ENCODE results near the gene CD300LF. TPM values are rescaled to one million over a fixed set of nuclear protein-coding genes. Genes with fewer than 3 reads are reported as not detected.

The CD300LF gene
- total and polyA plus RNA-seq, 12 donors, result 0.33 to 6.3 (median 1.3) TPM; not detected in 1

- H3K36me3 ChIP-seq (replicated peaks in 1 of 2), result no peaks in the 10 kb centered on the region
- no peak overlapping the region for H3K27ac ChIP-seq
- H3K9me3 ChIP-seq (replicated peaks in 1 of 3), result no peaks in the 10 kb centered on the region
- no peaks in the 10 kb centered on the region for H3K27me3 ChIP-seq
- no peak for DNase-seq
- 89 to 93% (median 91%) methylated on average over 4 of the region's 4 CpGs for WGBS, 4 donors
- TF ChIP-seq POLR2A (IDR thresholded peaks at IDR 0.05), result no peak
- TF ChIP-seq, protein P1, sequence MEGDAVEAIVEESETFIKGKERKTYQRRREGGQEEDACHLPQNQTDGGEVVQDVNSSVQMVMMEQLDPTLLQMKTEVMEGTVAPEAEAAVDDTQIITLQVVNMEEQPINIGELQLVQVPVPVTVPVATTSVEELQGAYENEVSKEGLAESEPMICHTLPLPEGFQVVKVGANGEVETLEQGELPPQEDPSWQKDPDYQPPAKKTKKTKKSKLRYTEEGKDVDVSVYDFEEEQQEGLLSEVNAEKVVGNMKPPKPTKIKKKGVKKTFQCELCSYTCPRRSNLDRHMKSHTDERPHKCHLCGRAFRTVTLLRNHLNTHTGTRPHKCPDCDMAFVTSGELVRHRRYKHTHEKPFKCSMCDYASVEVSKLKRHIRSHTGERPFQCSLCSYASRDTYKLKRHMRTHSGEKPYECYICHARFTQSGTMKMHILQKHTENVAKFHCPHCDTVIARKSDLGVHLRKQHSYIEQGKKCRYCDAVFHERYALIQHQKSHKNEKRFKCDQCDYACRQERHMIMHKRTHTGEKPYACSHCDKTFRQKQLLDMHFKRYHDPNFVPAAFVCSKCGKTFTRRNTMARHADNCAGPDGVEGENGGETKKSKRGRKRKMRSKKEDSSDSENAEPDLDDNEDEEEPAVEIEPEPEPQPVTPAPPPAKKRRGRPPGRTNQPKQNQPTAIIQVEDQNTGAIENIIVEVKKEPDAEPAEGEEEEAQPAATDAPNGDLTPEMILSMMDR (IDR thresholded peaks at IDR 0.05), result no peak
- intact Hi-C loops (cut with DNase I), result no loop called here
- H3K4me3 ChIP-seq, result no peak overlapping the region
- H3K4me1 ChIP-seq (replicated peaks in 1 of 2), result no peaks in the 10 kb centered on the region
Measured at GRCh38 chr17:74720506-74720905, 7.8 kb upstream of the CD300LF start.

- Histone ChIP-seq H3K4me1 (replicated peaks in 1 of 2) (no peaks in the 10 kb centered on the region), H3K27me3 (no peaks in the 10 kb centered on the region), H3K9me3 (replicated peaks in 1 of 3) (no peaks in the 10 kb centered on the region), H3K36me3 (replicated peaks in 1 of 2) (no peaks in the 10 kb centered on the region), H3K27ac (no peak overlapping the region), H3K4me3 (no peak overlapping the region)
- TF ChIP-seq, protein P1 (IDR thresholded peaks at IDR 0.05), result no peak
- no peak for TF ChIP-seq POLR2A (IDR thresholded peaks at IDR 0.05)
- intact Hi-C loops (cut with DNase I), result no loop called here
- WGBS, 4 donors, result 37 to 70% (median 62%) methylated on average over 4 of the region's 4 CpGs
- DNase-seq, result no peak
Measured at GRCh38 chr17:74715144-74715543, 2.4 kb upstream of the CD300LF start.

DNA sequence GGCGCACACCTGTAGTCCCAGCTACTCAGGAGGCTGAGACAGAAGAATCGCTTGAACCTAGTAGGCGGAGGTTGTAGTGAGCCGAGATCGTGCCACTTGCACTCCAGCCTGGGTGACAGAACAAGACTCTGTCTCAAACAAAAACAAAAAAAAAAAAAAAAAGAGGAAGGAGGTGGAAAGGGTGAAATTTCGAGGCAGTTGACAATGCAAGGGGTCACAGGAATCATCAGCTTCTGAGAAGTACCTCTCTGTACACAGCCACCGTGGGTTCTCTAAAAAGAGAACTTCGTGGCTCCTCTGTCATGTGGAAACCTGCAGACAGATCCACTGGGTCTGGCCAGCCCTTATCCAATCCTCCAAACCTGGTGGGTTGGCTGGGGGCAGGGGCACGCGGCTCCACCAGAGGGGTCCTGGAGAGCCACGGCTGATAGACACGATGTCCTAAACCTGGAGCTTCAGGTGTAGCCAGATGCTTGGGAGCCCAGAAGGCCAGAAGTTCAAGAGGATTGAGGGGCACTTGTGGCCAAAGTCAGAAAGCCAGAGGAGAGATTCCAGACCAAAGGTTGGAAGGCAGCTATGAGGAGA, 540 bp upstream of the CD300LF start:
- TF ChIP-seq POLR2A (IDR thresholded peaks at IDR 0.05), result no peak
- TF ChIP-seq, protein P1 (IDR thresholded peaks at IDR 0.05), result no peak
- DNase-seq, result no peak
- WGBS, 4 donors, result 71 to 84% (median 78%) methylated on average over 12 of the region's 12 CpGs
- no peaks in the 10 kb centered on the region for H3K36me3 ChIP-seq (replicated peaks in 1 of 2)
- peak overlapping the region in 1 of 5 donors; percentile 66 for H3K27ac ChIP-seq
- H3K4me3 ChIP-seq, result no peak overlapping the region
- H3K27me3 ChIP-seq, result no peaks in the 10 kb centered on the region
- intact Hi-C loops (cut with DNase I), result no loop called here
- H3K4me1 ChIP-seq (replicated peaks in 1 of 2), result no peaks in the 10 kb centered on the region
- no peaks in the 10 kb centered on the region for H3K9me3 ChIP-seq (replicated peaks in 1 of 3)

DNA sequence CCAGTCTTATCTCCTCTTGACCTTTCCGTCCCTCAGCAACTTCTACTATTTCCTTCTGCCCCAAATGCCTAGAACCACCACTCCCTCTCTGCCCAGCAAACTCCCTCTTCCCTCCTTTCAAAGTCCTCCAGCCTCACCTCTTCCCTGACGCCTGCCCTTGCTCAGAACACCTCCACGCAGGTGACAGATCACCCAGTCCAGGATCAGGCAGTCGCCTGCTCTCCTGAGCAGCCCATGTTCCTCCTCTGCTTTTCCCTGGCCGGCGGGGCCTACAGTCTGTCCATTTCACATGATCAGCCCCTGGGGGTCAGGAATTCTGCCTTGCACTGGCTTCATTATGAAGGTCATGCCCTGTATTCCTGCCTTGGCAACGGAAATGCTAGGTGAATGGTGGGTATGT, 422 bp downstream of the CD300LF start:
- H3K27me3 ChIP-seq, result no peaks in the 10 kb centered on the region
- TF ChIP-seq, protein P1 (IDR thresholded peaks at IDR 0.05), result no peak
- TF ChIP-seq POLR2A (IDR thresholded peaks at IDR 0.05), result no peak
- WGBS, 4 donors, result 54 to 75% (median 57%) methylated on average over 7 of the region's 7 CpGs
- H3K4me1 ChIP-seq (replicated peaks in 1 of 2), result no peaks in the 10 kb centered on the region
- no peaks in the 10 kb centered on the region for H3K9me3 ChIP-seq (replicated peaks in 1 of 3)
- intact Hi-C loops (cut with DNase I), result no loop called here
- peak overlapping the region in 1 of 5 donors; percentile 66 for H3K27ac ChIP-seq
- DNase-seq, result no peak
- no peaks in the 10 kb centered on the region for H3K36me3 ChIP-seq (replicated peaks in 1 of 2)
- peak overlapping the region in 1 of 4 donors; percentile 39 for H3K4me3 ChIP-seq
